CD4-positive, CD25-positive, alpha-beta regulatory T cell (primary cell): ENCODE results near the gene CPA2. TPM values are rescaled to one million over a fixed set of nuclear protein-coding genes. Genes with fewer than 3 reads are reported as not detected.

Experiments
- ATAC-seq, 2 donors: fragments of 150-1000 bp; cut with Tn5 transposase; one replicate each; pipeline ENCODE4 v1.10.0; 2021; ENCODE audit warnings: low read depth in 2 of 2, moderate number of reproducible peaks in 2 of 2, moderate library complexity in 1 of 2
- DNase-seq, 3 donors: peaks; one replicate each; pipeline versions ENCODE4 v3.0.0 to v3.0.0-alpha.2; 2012 to 2022; ENCODE audit warnings: mixed read lengths in 1 of 3
- H3K27ac ChIP-seq: one replicate; pipeline ENCODE4 v1.7.0; 2013; ENCODE audit warnings: mild to moderate bottlenecking, low read length; ENCODE audit not compliant: insufficient read depth, poor library complexity, severe bottlenecking
- H3K27me3 ChIP-seq: one replicate; pipeline ENCODE4 v1.7.0; 2013; ENCODE audit warnings: low read length; ENCODE audit not compliant: control insufficient read depth, insufficient read depth
- H3K36me3 ChIP-seq: one replicate; pipeline ENCODE4 v1.7.0; 2013; ENCODE audit warnings: mild to moderate bottlenecking, low read length, moderate library complexity; ENCODE audit not compliant: control insufficient read depth, insufficient read depth
- H3K4me1 ChIP-seq: 2 replicates; pipeline ENCODE4 v1.7.0; 2013; ENCODE audit warnings: mild to moderate bottlenecking, low read length; ENCODE audit not compliant: insufficient read depth, control insufficient read depth, poor library complexity, severe bottlenecking
- H3K4me3 ChIP-seq: one replicate; pipeline ENCODE4 v1.7.0; 2013; ENCODE audit warnings: low read depth, mild to moderate bottlenecking, low read length, moderate library complexity
- H3K9me3 ChIP-seq, 2 experiments: 1 replicate in 1 of 2; 2 replicates in 1 of 2; pipeline ENCODE4 v1.7.0; 2013; ENCODE audit warnings: low read length in 2 of 2, mild to moderate bottlenecking in 1 of 2, moderate library complexity in 1 of 2; ENCODE audit not compliant: control insufficient read depth in 2 of 2
- H3K27ac Mint-ChIP-seq, 3 donors: one replicate each; pipeline ENCODE4 v1.8.0; 2020 to 2022; ENCODE audit warnings: mild to moderate bottlenecking in 3 of 3, mixed read lengths in 3 of 3, moderate library complexity in 2 of 3
- H3K27me3 Mint-ChIP-seq: one replicate; pipeline ENCODE4 v1.8.0; 2022; ENCODE audit warnings: mild to moderate bottlenecking, mixed read lengths
- H3K36me3 Mint-ChIP-seq: one replicate; pipeline ENCODE4 v1.8.0; 2020; ENCODE audit warnings: mixed read lengths
- H3K4me1 Mint-ChIP-seq, 4 donors: one replicate each; pipeline ENCODE4 v1.8.0; 2020 to 2022; ENCODE audit warnings: mixed read lengths in 4 of 4, mild to moderate bottlenecking in 1 of 4
- H3K4me3 Mint-ChIP-seq, 4 donors: one replicate each; pipeline ENCODE4 v1.8.0; 2020 to 2022; ENCODE audit warnings: mild to moderate bottlenecking in 4 of 4, mixed read lengths in 4 of 4, moderate library complexity in 3 of 4
- H3K9me3 Mint-ChIP-seq, 7 donors: one replicate each; pipeline ENCODE4 v1.8.0; 2020 to 2022; ENCODE audit warnings: mixed read lengths in 7 of 7, mild to moderate bottlenecking in 3 of 7, moderate library complexity in 2 of 7
- polyA plus RNA-seq, 4 donors: library from polyadenylated mRNA; unstranded; fragments of 300-500 nt; fragmentation: Illumina TruSeq; gene quantifications; one replicate each; pipeline ENCODE4 v1.2.3, GENCODE V29; 2021
- total RNA-seq: library from RNA; stranded (reverse); gene quantifications from one replicate; pipeline ENCODE4 v1.2.3, GENCODE V29; 2022

CPA2 gene
- total and polyA plus RNA-seq, 5 donors from 2014 or later: not detected

DNA sequence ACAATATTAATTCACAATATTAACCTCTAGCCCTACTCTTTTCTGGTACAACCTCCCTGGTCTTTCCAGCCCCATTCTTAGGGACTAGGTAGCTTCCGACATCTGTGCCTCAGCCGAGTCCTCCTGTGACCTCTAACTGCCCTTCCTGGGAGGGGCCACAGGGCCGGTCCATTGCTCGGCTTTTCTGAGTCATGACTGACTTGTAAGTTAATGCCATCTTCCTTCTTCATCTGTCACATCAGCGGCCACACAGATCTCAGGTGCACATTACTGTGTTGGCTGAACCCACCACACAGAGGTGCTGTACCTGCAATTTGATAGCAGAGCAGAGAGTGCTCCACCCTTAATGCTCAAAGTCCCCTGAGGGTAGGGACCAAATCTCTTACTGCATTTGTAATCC lies 22.2 kb downstream of the CPA2 start:
- Mint-ChIP-seq H3K4me1 (peaks cover 0 to 5% (median 1%) of the 10 kb centered on the region in 4 donors), H3K9me3 (peaks cover 0 to 3% (median 0%) of the 10 kb centered on the region in 7 donors), H3K36me3 (no peaks in the 10 kb centered on the region), H3K27ac (no peak overlapping the region), H3K27me3 (peaks cover 5% of the 10 kb centered on the region), H3K4me3 (no peak overlapping the region)
- Histone ChIP-seq H3K36me3 (no peaks in the 10 kb centered on the region), H3K4me3 (no peak overlapping the region), H3K27me3 (no peaks in the 10 kb centered on the region), H3K27ac (no peak overlapping the region), H3K4me1 (no peaks in the 10 kb centered on the region), H3K9me3 (no peaks in the 10 kb centered on the region)
- no peak for ATAC-seq
- no peak for DNase-seq

DNA sequence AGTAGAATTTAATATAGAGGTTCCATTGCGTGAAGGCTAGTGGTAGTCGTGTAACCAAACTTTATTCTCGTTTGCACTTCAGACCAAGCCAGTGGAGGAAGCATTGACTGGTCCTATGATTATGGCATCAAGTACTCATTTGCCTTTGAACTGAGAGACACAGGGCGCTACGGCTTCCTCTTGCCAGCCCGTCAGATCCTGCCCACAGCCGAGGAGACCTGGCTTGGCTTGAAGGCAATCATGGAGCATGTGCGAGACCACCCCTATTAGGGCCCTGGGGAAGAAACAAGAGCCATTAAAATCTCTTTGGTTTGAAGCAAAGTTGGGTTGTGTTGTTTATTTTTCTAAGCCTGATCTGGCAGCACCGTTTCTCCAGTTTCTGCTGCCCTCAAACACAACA lies 22.8 kb downstream of the CPA2 start:
- Mint-ChIP-seq H3K36me3 (no peaks in the 10 kb centered on the region), H3K27ac (no peak overlapping the region), H3K9me3 (peaks cover 0 to 1% (median 0%) of the 10 kb centered on the region in 7 donors), H3K4me3 (no peak overlapping the region), H3K27me3 (peaks cover 5% of the 10 kb centered on the region), H3K4me1 (peaks cover 0 to 5% (median under 1%) of the 10 kb centered on the region in 4 donors)
- no peak overlapping the region for H3K27ac ChIP-seq
- no peak overlapping the region for H3K4me3 ChIP-seq
- H3K4me1 ChIP-seq: no peaks in the 10 kb centered on the region
- DNase-seq (no peak), ATAC-seq (no peak)
- H3K9me3 ChIP-seq: no peaks in the 10 kb centered on the region
- H3K36me3 ChIP-seq: no peaks in the 10 kb centered on the region
- H3K27me3 ChIP-seq: no peaks in the 10 kb centered on the region

- Histone ChIP-seq H3K27ac (no peak overlapping the region), H3K27me3 (no peaks in the 10 kb centered on the region), H3K4me1 (no peaks in the 10 kb centered on the region), H3K4me3 (no peak overlapping the region), H3K9me3 (no peaks in the 10 kb centered on the region), H3K36me3 (no peaks in the 10 kb centered on the region)
- Mint-ChIP-seq H3K9me3 (peaks cover 0 to 1% (median 0%) of the 10 kb centered on the region in 7 donors), H3K27me3 (no peaks in the 10 kb centered on the region), H3K27ac (no peak overlapping the region), H3K36me3 (no peaks in the 10 kb centered on the region), H3K4me3 (no peak overlapping the region), H3K4me1 (peaks cover 0 to 5% (median under 1%) of the 10 kb centered on the region in 4 donors)
- DNase-seq: no peak
- no peak for ATAC-seq
Measured at GRCh38 chr7:130290745-130291144, 24.1 kb downstream of the CPA2 start.

DNA sequence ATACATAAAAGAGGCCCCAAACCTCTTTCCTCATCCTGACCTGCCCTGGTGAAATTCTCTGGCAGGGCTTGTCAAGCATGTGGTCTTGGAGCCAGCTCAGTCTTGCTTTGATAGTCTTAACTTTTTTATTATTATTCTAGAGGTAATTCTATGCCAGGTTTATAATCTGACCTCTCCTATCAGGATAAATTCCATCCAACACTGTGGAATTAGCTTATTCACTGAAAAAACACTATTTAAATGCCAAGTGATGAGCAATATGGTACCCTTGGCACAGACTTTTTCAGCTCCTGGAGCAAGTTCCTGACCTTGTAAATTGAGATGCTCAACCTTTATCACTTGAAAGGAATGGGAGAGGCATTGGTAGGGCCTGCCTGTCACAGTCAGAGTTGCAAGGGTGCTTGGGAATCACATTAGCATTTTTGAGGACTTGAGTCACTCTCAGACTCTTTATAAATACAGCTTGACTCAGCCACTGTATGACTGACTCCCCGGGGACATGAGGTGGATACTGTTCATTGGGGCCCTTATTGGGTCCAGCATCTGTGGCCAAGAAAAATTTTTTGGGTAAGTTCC lies 26.1 kb downstream of the CPA2 start, which contains the start of gene CPA4:
TSS of gene CPA4 (plus strand) at position 480 of the 576 bp plus-strand sequence. CDS start at position 500, 20 bp downstream.
- H3K27ac ChIP-seq: no peak within 1 kb of the TSS
- no peak within 1 kb of the TSS for H3K4me3 ChIP-seq
- Mint-ChIP-seq H3K9me3 (peaks cover 0 to 1% (median 0%) of the 10 kb centered on the region in 7 donors), H3K27me3 (no peaks in the 10 kb centered on the region), H3K4me3 (no peak within 1 kb of the TSS), H3K36me3 (no peaks in the 10 kb centered on the region), H3K4me1 (peaks cover 0 to 5% (median under 1%) of the 10 kb centered on the region in 4 donors), H3K27ac (peak within 1 kb of the TSS in 1 of 3 donors; percentile 50)
- no peaks in the 10 kb centered on the region for H3K9me3 ChIP-seq
- no peaks in the 10 kb centered on the region for H3K4me1 ChIP-seq
- H3K27me3 ChIP-seq: no peaks in the 10 kb centered on the region
- DNase-seq: no peak
- H3K36me3 ChIP-seq: no peaks in the 10 kb centered on the region
- no peak for ATAC-seq

DNA sequence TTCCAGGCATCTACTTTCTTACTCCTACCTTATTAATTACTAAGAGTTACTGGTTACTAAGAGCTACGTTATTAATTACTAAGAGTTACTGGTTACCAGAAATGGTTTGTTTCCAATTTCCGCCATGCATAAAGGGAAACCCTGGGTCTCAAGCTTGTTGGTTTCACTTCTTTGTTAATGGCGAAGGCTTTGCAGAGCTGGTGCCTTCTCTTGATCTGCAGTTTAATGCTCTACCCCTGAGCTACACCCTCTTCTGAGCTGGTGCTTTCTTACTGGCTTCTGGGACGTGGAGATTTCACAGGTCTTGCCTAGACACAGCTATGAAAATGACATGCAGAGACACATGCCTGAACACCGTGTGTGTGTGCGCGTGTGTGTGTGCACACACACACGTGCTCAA lies 26.9 kb downstream of the CPA2 start:
- peak overlapping the region in 1 of 3 donors; percentile 50 for H3K27ac Mint-ChIP-seq
- no peak for ATAC-seq
- no peaks in the 10 kb centered on the region for H3K27me3 Mint-ChIP-seq

DNA sequence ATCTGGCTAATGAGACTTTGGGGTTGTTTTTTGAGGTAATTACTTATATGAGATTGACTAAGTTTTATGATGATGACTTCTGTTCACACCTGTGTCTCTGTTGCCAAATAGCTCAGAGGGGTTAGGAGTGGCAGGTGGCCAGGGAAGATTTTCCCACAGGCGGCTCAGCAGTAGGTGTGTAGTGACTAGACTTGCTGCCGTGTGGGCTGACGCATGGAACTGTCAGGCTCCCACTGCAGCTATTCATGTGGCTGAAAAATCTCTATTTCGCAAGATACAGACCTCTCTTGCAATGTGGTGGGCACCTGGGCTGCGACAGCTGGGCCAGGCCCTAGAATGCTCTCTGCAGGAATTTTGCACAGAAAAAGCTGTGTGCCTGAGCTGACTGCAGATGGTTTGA lies 27.7 kb downstream of the CPA2 start:
- Histone ChIP-seq H3K4me1 (no peaks in the 10 kb centered on the region), H3K27ac (no peak overlapping the region), H3K36me3 (no peaks in the 10 kb centered on the region), H3K4me3 (no peak overlapping the region), H3K9me3 (no peaks in the 10 kb centered on the region), H3K27me3 (no peaks in the 10 kb centered on the region)
- Mint-ChIP-seq H3K4me1 (peaks cover 0 to 2% (median 0%) of the 10 kb centered on the region in 4 donors), H3K27me3 (peaks cover 5% of the 10 kb centered on the region), H3K4me3 (no peak overlapping the region), H3K9me3 (peaks cover 0 to 1% (median 0%) of the 10 kb centered on the region in 7 donors), H3K27ac (no peak overlapping the region), H3K36me3 (no peaks in the 10 kb centered on the region)
- ATAC-seq: no peak
- DNase-seq: no peak

More for the DNA sequence above, 26.9 kb downstream of the CPA2 start:
- no peaks in the 10 kb centered on the region for H3K27me3 ChIP-seq
- Mint-ChIP-seq H3K9me3 (peaks cover 0 to 1% (median 0%) of the 10 kb centered on the region in 7 donors), H3K36me3 (no peaks in the 10 kb centered on the region), H3K4me1 (peaks cover 0 to 4% (median under 1%) of the 10 kb centered on the region in 4 donors), H3K4me3 (no peak overlapping the region)
- H3K4me1 ChIP-seq: no peaks in the 10 kb centered on the region
- no peaks in the 10 kb centered on the region for H3K36me3 ChIP-seq
- no peak for DNase-seq
- H3K9me3 ChIP-seq: no peaks in the 10 kb centered on the region
- H3K27ac ChIP-seq: no peak overlapping the region
- no peak overlapping the region for H3K4me3 ChIP-seq

DNA sequence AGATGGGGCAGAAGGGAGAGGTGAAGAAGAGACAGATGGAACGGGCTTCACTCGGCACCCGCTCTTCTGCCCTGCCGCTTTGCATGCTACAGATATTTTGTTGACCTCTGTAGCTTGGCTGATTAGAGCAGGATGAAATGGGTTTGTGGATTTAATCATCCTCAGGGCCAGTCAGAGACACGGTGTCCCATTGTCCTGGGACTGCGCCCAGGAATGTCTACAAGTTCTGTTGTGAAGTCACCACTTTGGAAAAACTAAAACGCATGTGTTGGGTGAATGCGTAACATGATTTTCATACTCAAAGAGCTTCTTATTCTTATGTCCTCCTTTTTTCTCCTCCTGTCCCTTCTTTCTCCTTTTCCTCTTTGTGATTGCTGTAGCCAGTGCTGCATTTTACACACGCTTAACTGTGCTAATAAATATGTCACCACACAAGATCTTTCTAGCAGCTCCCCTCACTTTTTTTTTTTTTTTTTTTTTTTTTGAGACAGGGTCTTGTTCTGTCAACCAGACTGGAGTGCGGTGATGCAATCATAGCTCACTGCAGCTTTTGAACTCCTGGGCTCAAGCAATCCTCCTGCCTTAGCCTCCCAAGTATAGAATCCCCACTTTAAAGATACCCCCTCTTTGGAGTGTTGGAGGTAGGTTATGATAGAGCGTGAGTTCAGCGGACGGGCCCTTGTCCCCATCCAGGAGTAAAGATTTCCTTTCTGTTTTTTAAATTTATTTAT lies 29.7 kb downstream of the CPA2 start:
- Mint-ChIP-seq H3K27ac (no peak overlapping the region), H3K4me3 (no peak overlapping the region), H3K36me3 (no peaks in the 10 kb centered on the region), H3K4me1 (peaks cover 0 to 2% (median 0%) of the 10 kb centered on the region in 4 donors), H3K27me3 (peaks cover 17% of the 10 kb centered on the region), H3K9me3 (peaks cover 0 to 3% (median 0%) of the 10 kb centered on the region in 7 donors)
- Histone ChIP-seq H3K27me3 (peaks cover 4% of the 10 kb centered on the region), H3K4me3 (no peak overlapping the region), H3K9me3 (no peaks in the 10 kb centered on the region), H3K36me3 (no peaks in the 10 kb centered on the region), H3K27ac (no peak overlapping the region), H3K4me1 (no peaks in the 10 kb centered on the region)
- DNase-seq: no peak
- ATAC-seq: no peak
